Jurkat, Clone E6-1 (cell line): ENCODE results near the gene APCDD1L.
A peak's percentile ranks its signal among the peaks of the same experiment; 100 is the strongest.

Source experiments
- DNase-seq: peaks from one replicate; pipeline ENCODE4 v3.0.0-alpha.2; 2011; ENCODE audit warnings: low read depth, low spot score
- H3K4me3 ChIP-seq: 2 replicates; pipeline ENCODE4 v1.5.1; 2011; ENCODE audit warnings: mild to moderate bottlenecking, low read length, control low read depth, moderate library complexity

APCDD1L gene

GRCh38 chr20:58453391-58453790 lies 61.8 kb downstream of the APCDD1L start:
- no peak for DNase-seq
- no peak overlapping the region for H3K4me3 ChIP-seq

GRCh38 chr20:58452667-58453255 lies 62.4 kb downstream of the APCDD1L start:
- no peak for DNase-seq
- H3K4me3 ChIP-seq, result no peak overlapping the region

GRCh38 chr20:58450254-58450653 lies 64.9 kb downstream of the APCDD1L start:
- no peak overlapping the region for H3K4me3 ChIP-seq
- DNase-seq, result no peak

- no peak for DNase-seq
- no peak overlapping the region for H3K4me3 ChIP-seq
Measured at GRCh38 chr20:58449681-58450221, 65.4 kb downstream of the APCDD1L start.

- no peak overlapping the region for H3K4me3 ChIP-seq
- DNase-seq, result no peak
Measured at GRCh38 chr20:58448958-58449357, 66.2 kb downstream of the APCDD1L start.

DNA sequence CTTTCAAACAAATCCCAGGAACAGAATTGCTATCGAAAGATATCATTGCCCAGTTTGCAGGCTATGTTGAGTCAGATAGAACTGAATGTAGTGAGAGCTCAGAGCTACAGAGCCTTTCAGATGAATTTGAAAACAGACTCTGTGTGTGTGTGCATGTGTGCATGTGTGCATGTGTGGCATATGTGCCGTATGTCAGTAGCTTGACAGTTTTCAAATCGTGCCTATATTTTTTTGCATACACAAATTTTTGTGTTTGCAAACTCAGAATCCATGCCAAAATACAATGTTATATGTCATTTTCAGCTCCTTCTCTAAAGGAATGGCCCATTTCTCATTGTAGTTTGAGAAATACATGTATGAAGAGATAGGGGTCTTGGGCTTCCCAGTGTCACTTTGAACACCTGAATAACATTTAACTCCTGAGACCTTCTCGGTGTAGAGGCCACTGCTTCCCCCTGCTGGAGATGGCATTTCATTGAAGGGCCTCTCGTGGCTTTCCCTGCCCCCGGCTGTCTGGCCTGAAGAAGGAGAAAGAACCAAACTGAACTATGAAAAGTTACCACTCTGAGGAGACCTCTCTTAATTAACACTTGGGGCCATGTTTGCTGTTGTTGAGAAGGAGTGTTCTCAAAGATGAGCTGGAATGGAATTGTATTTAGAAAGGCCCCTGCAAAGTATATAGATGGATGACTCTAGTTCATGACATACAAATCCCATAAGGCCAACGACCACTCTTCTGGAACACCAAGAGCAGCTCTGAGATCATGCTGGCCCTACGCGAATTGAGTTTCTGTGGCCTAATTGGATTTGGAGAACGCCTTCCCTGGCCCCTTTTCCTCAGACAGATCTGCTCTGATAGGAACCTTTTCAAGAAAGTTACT lies 67.4 kb downstream of the APCDD1L start:
- peak; percentile 41 for DNase-seq
- no peak overlapping the region for H3K4me3 ChIP-seq

DNA sequence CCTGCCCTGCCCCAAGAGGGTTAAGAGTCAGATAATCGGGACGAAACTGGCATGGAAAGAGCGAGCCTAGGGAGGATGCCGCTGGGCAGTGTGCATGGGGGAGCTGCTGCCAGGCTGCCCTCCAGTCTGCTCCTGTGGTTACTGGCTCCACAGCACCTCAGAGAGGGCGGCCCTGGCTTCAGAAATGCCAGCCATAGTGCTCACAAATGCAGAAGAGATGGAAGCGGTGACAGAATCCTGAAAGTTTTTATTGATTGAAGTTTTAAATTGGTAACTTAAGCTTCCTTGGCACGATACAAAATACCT lies 68.3 kb downstream of the APCDD1L start:
- no peak overlapping the region for H3K4me3 ChIP-seq
- DNase-seq, result no peak

- no peak overlapping the region for H3K4me3 ChIP-seq
- DNase-seq, result no peak
Measured at GRCh38 chr20:58446264-58446959, 68.8 kb downstream of the APCDD1L start.

DNA sequence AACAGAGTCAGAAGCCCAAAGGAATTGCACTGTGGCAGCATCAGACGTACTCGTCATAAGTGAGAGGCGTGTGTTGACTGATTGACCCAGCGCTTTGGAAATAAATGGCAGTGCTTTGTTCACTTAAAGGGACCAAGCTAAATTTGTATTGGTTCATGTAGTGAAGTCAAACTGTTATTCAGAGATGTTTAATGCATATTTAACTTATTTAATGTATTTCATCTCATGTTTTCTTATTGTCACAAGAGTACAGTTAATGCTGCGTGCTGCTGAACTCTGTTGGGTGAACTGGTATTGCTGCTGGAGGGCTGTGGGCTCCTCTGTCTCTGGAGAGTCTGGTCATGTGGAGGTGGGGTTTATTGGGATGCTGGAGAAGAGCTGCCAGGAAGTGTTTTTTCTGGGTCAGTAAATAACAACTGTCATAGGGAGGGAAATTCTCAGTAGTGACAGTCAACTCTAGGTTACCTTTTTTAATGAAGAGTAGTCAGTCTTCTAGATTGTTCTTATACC lies 70.4 kb downstream of the APCDD1L start:
- no peak for DNase-seq
- H3K4me3 ChIP-seq, result no peak overlapping the region

DNA sequence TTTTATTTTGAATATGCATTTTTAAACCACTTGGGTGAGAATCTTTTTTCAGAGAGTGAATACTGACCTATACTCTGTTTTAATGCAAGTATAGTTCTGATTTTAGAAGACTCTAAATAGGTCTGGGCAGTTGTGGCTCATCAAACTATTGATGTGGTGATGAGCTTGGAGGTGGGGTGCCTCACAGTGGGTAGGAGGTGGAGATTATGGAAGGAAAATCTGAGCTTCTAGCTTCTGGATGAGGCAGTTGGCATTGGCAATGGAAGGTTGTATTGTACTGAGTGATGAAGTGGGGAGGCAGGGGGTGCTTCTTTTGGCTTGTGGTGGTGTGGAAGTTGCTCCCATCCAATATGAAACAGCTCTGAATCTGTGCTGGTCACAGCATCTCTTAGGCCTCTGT lies 73.5 kb downstream of the APCDD1L start:
- no peak for DNase-seq
- no peak overlapping the region for H3K4me3 ChIP-seq

DNA sequence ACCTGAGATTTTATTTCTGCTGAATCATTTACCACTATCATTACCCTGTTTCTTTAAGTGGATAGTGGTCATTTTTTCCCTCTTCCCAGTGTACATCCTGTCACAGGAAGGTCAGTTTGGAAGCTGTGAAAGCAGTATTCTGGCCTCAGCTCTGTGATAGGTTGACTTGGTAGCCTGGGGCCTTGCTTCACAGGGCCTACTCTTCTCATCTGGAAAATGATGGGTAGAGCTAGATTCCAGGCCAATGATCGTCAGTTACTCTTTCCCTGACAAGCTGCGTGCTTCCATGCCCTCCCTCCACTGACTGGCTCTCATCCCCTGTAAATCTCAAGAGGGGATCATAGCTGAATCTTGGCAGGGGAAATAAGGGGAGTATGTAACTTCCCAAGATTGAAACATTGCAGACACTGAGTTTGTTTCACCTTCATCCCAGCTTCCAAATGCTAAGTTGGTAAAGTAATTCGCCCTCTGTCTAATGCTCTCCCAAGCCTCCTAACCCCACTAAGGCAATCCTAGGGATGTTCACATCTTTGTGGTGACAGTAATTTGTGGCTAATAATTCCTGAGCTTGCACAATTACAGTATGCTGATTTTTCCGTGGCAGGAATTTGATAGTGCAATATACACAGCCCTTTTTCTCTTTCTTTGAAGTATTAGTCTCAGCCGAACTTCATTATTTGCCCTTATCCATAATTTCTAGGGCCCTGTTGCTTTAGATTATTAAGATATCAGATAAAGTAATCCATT lies 75.0 kb downstream of the APCDD1L start:
- DNase-seq, result no peak
- no peak overlapping the region for H3K4me3 ChIP-seq

DNA sequence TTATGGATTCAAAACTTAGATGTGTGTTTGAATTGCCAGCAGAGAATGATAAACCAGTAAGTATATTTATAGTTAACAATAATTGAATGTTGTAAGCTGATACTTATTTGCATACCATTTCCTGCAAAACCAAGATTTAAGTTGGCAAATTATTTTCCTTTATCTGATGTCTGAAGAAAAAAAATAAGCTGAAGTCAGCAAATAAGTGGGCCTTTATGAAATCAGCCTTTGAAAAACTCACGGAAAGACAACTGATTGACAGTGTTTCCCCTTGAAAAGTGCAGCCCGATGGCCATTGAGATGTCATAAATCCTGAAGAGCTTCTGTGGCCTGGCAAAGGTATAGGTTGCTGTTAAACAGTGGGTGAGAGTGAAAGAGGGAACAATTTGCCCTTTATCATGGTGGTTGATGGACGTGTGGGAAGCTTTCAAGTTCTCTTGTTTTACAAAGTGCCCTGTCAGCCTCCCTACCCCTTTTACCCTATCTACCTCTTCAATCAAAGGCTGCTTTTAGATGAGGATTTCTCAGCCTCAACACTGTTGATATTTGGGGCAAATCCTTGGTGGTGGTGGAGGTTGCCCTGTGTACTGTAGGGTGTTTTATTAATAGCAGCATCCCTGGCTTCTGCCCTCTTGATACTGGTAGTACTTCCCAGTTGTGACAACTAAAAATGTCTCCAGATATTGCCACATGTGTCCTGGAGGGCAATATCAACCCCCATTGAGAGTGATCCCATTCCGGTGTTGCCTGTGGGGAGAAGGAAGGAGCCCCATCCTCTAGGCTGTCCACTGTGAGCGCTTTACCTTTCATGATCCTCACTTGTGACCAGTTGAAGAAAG lies 76.0 kb downstream of the APCDD1L start:
- DNase-seq, result no peak
- no peak overlapping the region for H3K4me3 ChIP-seq

DNA sequence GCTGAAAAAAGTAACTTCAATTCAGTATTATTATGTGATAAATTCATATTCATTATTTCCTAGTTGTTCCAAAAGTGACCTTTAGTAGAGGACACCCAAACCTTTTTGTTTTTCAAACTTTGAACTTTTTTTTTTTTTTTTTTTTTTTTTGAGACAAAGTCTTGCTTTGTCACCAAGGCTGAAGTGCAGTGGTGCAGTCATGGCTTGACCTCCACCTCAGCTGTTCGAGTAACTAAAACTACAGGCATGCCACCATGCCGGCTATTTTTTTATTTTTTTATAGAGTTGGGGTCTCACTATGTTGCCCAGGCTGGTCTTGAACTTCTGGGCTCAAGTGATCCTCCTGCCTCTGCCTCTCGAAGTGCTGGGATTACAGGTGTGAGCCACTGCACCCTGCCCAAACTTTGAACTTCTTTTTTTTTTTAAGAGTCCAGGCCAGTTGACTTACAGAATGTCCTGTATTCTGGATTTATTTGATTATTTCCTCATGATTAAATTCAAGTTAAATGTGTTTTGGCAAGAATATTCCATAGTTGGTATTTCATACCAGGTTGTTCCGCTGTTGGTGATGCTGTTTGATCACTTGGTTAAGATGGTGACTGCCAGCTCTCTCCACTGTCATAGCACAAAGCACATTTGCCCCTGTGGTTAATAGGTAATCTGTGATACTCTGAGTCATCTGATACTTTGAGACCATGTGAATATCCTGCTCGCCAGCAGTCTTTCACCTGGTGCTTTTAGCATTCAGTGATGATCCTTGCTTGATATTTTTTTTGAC lies 78.1 kb downstream of the APCDD1L start:
- no peak overlapping the region for H3K4me3 ChIP-seq
- DNase-seq, result no peak

- H3K4me3 ChIP-seq, result no peak overlapping the region
- DNase-seq, result no peak
Measured at GRCh38 chr20:58435237-58435636, 80.0 kb downstream of the APCDD1L start.

DNA sequence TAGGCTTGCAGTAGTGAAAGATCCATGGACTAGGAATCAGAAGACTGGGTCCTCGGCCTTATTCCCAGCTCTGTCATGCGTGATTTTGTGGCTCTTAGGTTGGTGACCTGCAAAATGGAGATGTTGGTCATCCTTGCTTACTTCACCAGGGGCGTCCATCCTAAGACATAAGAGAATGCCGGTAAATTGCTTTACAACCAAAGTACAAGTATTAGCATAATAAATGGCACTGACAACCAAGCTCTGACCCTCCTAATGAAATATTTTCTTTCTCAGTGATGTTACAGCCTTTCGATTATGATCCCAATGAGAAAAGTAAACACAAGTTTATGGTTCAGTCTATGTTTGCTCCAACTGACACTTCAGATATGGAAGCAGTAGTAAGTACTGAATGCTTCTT lies 80.9 kb downstream of the APCDD1L start:
- DNase-seq, result no peak
- no peak overlapping the region for H3K4me3 ChIP-seq

DNA sequence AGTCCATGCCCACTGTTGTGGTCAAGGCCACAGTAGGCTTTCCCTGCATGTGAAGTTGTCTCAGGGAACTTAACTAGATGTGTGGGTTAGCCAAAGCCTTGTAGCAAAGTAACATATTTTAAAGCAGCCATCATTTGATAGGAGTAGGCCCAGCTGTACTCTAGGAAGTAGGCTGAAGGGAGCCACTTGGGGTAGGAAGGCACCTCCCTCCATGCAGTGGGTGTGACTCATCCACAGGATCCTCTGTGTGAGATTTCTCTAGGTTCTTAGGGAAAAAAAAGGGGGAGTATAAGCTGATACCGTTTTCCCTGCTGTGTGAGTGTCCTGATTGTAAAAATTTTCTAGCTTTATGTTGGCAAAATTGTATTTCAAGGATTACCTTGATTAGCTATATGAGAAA lies 81.4 kb downstream of the APCDD1L start:
- no peak overlapping the region for H3K4me3 ChIP-seq
- no peak for DNase-seq

- H3K4me3 ChIP-seq, result no peak overlapping the region
- peak; percentile 80 for DNase-seq
Measured at GRCh38 chr20:58433029-58433647, 82.1 kb downstream of the APCDD1L start.
